Epithelial cell of prostate (primary cell): ENCODE results near the gene DACT2.
"Not testable (repeated sequence)": the region's sequence is repeated elsewhere in the genome, so short reads cannot be mapped to it uniquely, and the experiment has no call there.

Experiments
- DNase-seq: peaks from one replicate; pipeline ENCODE4 v3.0.0-alpha.2; 2011; ENCODE audit warnings: low read depth, low spot score
- H3K27ac ChIP-seq: fragments of 450-650 bp; 2 replicates; pipeline ENCODE4 v1.5.1; 2017; ENCODE audit warnings: mild to moderate bottlenecking

Gene DACT2

DNA sequence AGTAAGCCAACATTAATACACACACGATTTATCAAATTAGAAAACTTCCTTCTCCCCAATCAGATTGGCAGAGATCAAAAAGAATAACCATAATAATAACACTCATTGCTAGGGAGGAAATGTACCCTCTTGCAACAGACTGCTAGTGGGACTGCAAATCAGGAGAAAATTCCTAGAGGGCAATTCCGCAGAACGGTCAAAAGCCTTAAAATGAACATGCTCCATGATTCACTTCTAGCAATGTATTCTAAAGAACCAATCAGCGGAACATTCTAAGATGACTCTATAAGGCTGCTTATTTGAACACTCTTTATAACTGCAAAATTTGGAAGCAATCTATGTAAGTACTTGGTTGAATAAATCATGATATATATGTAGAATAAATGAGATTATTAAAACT lies 8.5 kb upstream of the DACT2 start:
- DNase-seq: no peak
- H3K27ac ChIP-seq: no peak overlapping the region

DNA sequence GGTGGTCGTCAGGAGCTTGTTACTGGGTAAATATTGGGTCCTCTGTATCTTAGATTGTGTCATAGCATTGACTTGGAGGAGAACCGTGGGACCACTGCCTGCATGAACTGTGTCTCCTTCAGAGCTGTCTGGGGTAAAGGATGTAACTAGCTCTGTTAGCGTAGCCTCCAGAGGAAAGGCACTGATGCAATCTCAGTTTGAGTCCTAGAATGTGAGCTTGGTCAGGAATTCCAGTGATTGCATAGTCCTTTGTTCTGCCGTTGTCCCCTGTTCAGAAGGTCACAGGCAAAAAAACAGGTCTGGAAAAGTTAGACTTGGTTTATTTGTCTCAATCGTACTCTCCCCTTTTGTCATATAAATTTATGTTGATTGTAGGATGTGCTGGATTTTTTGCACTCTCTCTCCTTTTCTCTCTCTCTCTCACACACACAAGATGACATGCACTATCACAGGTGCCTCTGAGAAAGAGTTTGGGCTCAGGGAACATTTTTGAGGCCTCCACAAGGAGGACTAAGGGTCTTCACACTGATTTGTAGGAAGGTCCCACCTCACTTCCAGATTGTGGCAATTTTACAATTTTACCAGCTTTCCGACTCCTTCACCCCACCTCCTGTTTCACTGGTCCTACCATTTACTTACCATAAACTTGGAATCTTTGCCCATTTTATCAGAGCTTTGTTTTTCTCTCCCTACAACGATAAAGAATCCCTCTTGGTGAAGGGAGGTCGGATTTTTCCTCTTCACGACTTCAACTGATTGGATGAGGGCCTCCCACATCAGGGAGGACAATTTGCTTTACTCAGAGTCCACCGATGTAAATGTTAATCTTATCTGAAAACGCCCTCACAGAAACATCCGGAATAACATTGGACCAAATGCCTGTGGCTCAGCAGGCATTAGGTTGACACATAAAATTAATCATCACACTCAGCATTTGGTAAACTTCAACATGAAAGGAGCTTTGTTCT lies 7.0 kb upstream of the DACT2 start:
- DNase-seq: no peak
- H3K27ac ChIP-seq: no peak overlapping the region

DNA sequence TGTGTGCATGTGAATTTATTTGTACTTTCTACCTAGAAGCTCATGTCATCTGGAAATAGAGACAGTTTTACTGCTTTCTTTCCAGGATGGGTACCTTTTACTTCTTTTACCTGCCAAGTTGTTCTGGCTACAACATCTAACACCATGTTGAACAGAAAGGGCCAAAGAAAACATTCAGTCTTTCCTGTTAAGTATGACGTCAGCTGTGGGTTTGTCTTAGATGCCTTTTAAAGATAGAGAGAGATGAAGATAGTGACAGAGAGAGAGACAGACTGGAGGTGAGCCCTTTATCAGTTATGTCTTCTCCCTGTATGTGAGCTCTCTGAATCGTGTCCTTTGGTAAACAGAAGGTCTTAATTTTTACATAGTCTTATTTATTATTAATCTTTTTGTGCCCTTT lies 3.4 kb upstream of the DACT2 start:
- H3K27ac ChIP-seq: no peak overlapping the region
- DNase-seq: no peak

- DNase-seq: no peak
- no peak overlapping the region for H3K27ac ChIP-seq
These were observed 1.1 kb upstream of the DACT2 start for GRCh38 chr6:168320634-168321033.

- H3K27ac ChIP-seq: no peak overlapping the region
- DNase-seq: no peak
These were observed 848 bp downstream of the DACT2 start for GRCh38 chr6:168318579-168319278.

DNA sequence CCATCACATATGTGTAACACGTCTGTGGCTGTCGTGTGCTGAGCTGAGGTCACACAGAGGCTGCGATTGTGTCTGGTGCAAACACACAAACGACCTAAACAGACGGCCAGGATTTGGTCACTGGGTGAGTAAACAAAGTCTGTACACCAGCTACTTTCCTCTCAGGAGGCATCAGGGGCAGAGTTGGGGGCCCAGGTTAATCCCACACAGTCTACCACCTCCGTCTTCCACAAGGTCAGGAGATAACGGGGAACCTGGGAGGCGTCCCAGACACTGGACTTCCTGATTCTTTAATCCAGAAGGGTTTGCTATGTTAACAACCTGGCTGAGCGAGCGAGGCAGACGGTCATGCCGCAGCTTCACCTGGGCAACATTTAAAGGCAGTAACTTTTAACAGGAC lies 1.5 kb downstream of the DACT2 start:
- DNase-seq: no peak
- H3K27ac ChIP-seq: no peak overlapping the region

DNA sequence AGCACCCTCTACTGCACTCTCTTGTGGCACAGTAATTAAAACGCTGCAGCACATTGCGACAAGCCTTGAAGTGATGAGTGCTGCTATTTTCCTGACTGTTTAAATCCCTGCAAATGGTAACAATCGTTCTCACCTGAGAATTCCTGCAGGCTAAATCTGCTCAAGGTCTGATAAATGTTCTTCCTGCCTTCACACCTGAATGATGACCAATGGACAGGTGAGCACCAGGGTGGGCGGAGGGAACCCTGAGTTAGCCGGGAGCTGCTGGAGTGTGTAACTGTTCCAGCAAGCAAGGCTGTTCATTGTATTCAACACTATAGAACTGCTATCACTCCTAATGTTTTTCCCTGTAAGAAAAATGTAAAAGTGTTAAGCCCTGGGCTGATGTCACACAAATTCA lies 4.0 kb downstream of the DACT2 start:
- no peak for DNase-seq
- no peak overlapping the region for H3K27ac ChIP-seq

- DNase-seq: peak; percentile 39
- H3K27ac ChIP-seq: no peak overlapping the region
These were observed 4.6 kb downstream of the DACT2 start for GRCh38 chr6:168314948-168315347.

DNA sequence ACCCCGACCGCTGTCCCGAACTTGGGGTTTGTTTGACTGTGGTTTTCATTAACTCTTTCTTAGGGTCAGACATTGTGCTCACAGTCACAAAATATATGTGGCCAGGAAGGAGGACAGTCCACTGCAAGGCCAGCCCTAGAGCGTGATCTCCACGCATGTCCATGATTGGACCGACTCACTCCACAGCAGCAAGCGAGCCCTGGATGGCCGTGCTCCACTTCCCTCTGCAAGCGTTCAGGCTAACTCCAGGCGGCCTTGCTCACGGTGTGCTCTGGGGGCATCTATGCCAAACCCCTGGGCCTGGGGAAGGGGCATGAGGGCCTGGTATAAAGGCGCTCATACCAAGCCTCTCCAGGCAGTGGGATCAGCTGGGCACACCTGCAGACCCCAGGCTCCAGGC lies 5.6 kb downstream of the DACT2 start:
- no peak overlapping the region for H3K27ac ChIP-seq
- no peak for DNase-seq

GRCh38 chr6:168313431-168314011 lies 6.1 kb downstream of the DACT2 start:
- no peak for DNase-seq
- no peak overlapping the region for H3K27ac ChIP-seq

DNA sequence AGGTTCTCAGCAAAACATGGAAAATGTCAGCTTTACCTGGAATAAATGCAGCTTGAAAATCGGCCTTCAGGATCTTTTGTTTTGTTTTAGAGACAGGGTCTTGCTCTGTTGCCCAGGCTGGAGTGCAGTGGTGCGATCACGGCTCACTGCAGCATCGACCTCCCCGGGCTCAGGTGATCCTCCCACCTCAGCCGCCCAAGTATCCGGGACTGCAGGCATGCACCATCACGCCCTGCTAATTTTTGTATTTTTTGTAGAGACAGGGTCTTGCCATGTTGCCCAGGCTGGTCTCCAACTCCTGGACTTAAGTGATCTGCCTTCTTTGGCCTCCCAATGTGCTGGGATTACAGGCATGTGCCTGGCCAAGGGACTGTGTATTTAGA lies 7.5 kb downstream of the DACT2 start:
- not testable (repeated sequence) for DNase-seq, H3K27ac ChIP-seq

- DNase-seq: no peak
- no peak overlapping the region for H3K27ac ChIP-seq
These were observed 8.0 kb downstream of the DACT2 start for GRCh38 chr6:168311410-168312124.

GRCh38 chr6:168310945-168311344 lies 8.6 kb downstream of the DACT2 start:
- H3K27ac ChIP-seq: no peak overlapping the region
- no peak for DNase-seq

- no peak overlapping the region for H3K27ac ChIP-seq
- no peak for DNase-seq
These were observed 9.2 kb downstream of the DACT2 start for GRCh38 chr6:168310403-168310802.

GRCh38 chr6:168309997-168310396 lies 9.6 kb downstream of the DACT2 start:
- H3K27ac ChIP-seq: no peak overlapping the region
- no peak for DNase-seq

DNA sequence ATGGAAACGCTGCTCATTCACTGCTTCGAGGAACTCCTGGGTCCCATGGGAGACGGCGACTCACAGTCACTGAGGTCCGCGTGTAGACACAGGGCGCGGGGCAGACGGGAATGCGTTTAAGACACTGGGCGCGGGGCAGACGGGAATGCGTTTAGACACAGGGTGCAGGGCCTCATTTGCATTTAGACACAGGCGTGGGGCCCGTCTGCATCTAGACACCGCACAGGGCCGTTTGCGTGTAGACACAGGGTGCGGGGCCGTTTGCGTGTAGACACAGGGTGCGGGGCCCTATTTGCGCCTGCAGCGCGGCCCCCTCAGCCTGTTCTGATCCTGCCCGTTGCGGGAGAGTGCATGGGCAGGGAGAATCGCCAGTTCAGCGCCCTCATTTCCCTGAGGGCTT lies 10.4 kb downstream of the DACT2 start:
- no peak for DNase-seq
- no peak overlapping the region for H3K27ac ChIP-seq

GRCh38 chr6:168308390-168309144 lies 11.0 kb downstream of the DACT2 start:
- no peak for DNase-seq
- H3K27ac ChIP-seq: no peak overlapping the region

DNA sequence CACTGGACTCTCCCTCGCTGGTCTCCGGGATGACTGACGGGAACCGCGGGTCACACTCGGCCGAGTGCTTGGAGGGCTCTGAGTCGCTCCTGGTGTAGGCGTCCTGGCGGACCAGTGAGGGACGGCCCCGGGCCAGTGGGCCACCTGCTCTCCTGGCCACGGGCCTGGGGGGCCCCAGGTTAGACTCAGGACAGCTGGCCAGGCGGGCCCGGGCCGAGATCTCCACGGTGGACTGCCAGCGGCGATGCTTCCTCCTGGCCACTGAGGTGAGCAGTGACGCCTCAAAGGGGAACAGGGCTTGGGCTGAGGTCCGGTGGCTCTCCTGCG lies 11.9 kb downstream of the DACT2 start:
- no peak for DNase-seq
- no peak overlapping the region for H3K27ac ChIP-seq

DNA sequence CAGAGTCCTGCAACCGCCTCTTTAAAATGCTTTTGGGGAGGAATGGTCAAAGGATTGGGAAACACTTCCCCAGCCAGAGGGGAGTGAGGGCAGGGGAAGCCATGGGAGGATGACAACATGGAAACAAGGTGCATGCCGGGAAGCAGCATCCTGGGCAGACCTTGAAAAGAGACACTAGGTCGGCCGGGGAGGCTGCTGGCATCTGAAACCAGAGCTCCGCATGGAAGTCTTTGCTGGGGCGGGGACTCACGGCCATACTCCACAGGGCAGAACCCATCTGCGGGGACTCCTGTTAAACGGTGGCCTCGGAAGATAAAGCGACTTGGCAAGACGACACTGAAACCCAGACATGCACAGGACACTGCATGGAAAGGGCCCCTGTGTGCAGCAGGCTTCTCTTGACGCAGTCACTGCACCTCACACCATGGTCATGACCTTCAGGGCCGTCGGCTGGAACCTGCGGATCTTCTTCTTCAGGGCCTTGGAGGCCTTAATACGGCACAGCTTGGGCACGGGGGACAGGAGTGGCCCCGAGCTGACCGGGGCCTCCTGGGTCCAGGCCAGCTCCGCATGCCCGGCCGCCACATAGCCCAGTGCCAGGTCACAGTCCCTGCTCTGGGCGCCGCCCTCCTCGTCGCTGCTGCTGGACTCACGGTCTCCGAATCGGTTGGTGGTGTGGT lies 12.4 kb downstream of the DACT2 start:
- no peak for DNase-seq
- no peak overlapping the region for H3K27ac ChIP-seq

GRCh38 chr6:168305863-168306262 lies 13.7 kb downstream of the DACT2 start:
- no peak for DNase-seq
- H3K27ac ChIP-seq: no peak overlapping the region
